HepG2 (cell line): ENCODE results near the gene OSBP. TPM values are rescaled to one million over a fixed set of nuclear protein-coding genes. Genes with fewer than 3 reads are reported as not detected.

Experiments
- AHR ChIP-seq: IDR thresholded peaks from 2 replicates; pipeline ENCODE4 v1.6.1; 2018; ENCODE audit warnings: missing genetic modification reagents, missing compliant biosample characterization
- ARID2 ChIP-seq: sonication (generic); formaldehyde crosslinking; IDR thresholded peaks from 2 replicates; pipeline ENCODE4 v1.8.1; 2022; ENCODE audit warnings: mild to moderate bottlenecking, missing genetic modification reagents, borderline replicate concordance
- HNF4A ChIP-seq: sonication (generic); formaldehyde crosslinking; IDR thresholded peaks from 2 replicates; pipeline ENCODE4 v1.4.0; 2020; ENCODE audit warnings: missing genetic modification reagents
- NCOR1 ChIP-seq: fragments of 200-600 bp; sonication (generic); IDR thresholded peaks from 2 replicates; pipeline ENCODE4 v1.7.0; 2017; ENCODE audit warnings: antibody characterized with exemption, low read length, borderline replicate concordance
- NR2F1 ChIP-seq, 2 experiments: fragments of 450-650 bp in 1 of 2; formaldehyde crosslinking in 1 of 2; IDR thresholded peaks; 2 replicates each; pipeline versions ENCODE4 v1.5.0 to v1.6.1; 2016 to 2020; ENCODE audit warnings: mild to moderate bottlenecking in 1 of 2, missing compliant biosample characterization in 1 of 2, missing genetic modification reagents in 1 of 2, moderate library complexity in 1 of 2
- POGZ ChIP-seq: sonication (generic); formaldehyde crosslinking; IDR thresholded peaks from 2 replicates; pipeline ENCODE4 v1.4.0; 2020; ENCODE audit warnings: mild to moderate bottlenecking, missing genetic modification reagents
- SAP130 ChIP-seq: IDR thresholded peaks from 2 replicates; pipeline ENCODE4 v1.6.1; 2016; ENCODE audit warnings: low read depth
- SNRNP70 ChIP-seq: fragments of 200-400 bp; formaldehyde crosslinking; IDR thresholded peaks from 2 replicates; pipeline ENCODE4 v1.6.1; 2017; ENCODE audit warnings: mild to moderate bottlenecking, low read depth, low read length, moderate library complexity
- TRIM24 ChIP-seq: sonication (generic); formaldehyde crosslinking; IDR thresholded peaks from 2 replicates; pipeline ENCODE4 v1.8.0; 2022; ENCODE audit warnings: mild to moderate bottlenecking, missing genetic modification reagents
- ZBTB14 ChIP-seq: sonication (generic); formaldehyde crosslinking; IDR thresholded peaks from 2 replicates; pipeline ENCODE4 v1.4.0; 2020; ENCODE audit warnings: missing genetic modification reagents
- ZMAT5 ChIP-seq: sonication (generic); formaldehyde crosslinking; IDR thresholded peaks from 2 replicates; pipeline ENCODE4 v1.5.0; 2020; ENCODE audit warnings: mild to moderate bottlenecking, low read depth, missing genetic modification reagents, borderline replicate concordance
- ZMYM2 ChIP-seq: sonication (generic); formaldehyde crosslinking; IDR thresholded peaks from 2 replicates; pipeline ENCODE4 v1.8.0; 2022; ENCODE audit warnings: mild to moderate bottlenecking, missing genetic modification reagents
- ZNF235 ChIP-seq: sonication (generic); formaldehyde crosslinking; IDR thresholded peaks from 2 replicates; pipeline ENCODE4 v1.8.1; 2023; ENCODE audit warnings: mild to moderate bottlenecking, missing genetic modification reagents, borderline replicate concordance
- ZNF296 ChIP-seq: sonication (generic); formaldehyde crosslinking; conservative IDR thresholded peaks from 2 replicates; pipeline ENCODE4 v1.5.0; 2020; ENCODE audit warnings: mild to moderate bottlenecking, missing genetic modification reagents
- ZNF331 ChIP-seq: sonication (generic); formaldehyde crosslinking; IDR thresholded peaks from 2 replicates; pipeline ENCODE4 v1.4.0; 2020; ENCODE audit warnings: missing genetic modification reagents
- ZNF343 ChIP-seq: sonication (generic); formaldehyde crosslinking; IDR thresholded peaks from 2 replicates; pipeline ENCODE4 v1.4.0; 2020; ENCODE audit warnings: mild to moderate bottlenecking, missing genetic modification reagents
- ZNF644 ChIP-seq: IDR thresholded peaks from 2 replicates; pipeline ENCODE4 v1.6.1; 2016; ENCODE audit warnings: low read depth
- ZNF737 ChIP-seq: sonication (generic); formaldehyde crosslinking; IDR thresholded peaks from 2 replicates; pipeline ENCODE4 v1.5.0; 2020; ENCODE audit warnings: missing genetic modification reagents, mild to moderate bottlenecking, borderline replicate concordance
- ZSCAN31 ChIP-seq: sonication (generic); formaldehyde crosslinking; IDR thresholded peaks from 2 replicates; pipeline ENCODE4 v1.5.0; 2020; ENCODE audit warnings: low read depth, mild to moderate bottlenecking, missing genetic modification reagents
- ZUFSP ChIP-seq: sonication (generic); formaldehyde crosslinking; IDR thresholded peaks from 2 replicates; pipeline ENCODE4 v1.9.0; 2021; ENCODE audit warnings: missing genetic modification reagents, mild to moderate bottlenecking, borderline replicate concordance
- polyA plus RNA-seq, 8 experiments: library from polyadenylated mRNA; depleted of rRNA in 3 of 8; stranded (reverse) in 7 of 8; unstranded in 1 of 8; fragments of >200 nt; fragmentation: Illumina TruSeq in 4 of 8; extraction: Trizol in 4 of 8; gene quantifications; 2 replicates each; pipeline versions ENCODE4 v1.2.1 to v1.2.3, GENCODE V29; 2011 to 2016; ENCODE audit warnings: low read depth in 4 of 8, missing spikeins in 1 of 8, mixed read lengths in 1 of 8; ENCODE audit not compliant: insufficient read depth in 1 of 8
- total RNA-seq, 5 experiments: library from RNA; depleted of rRNA; stranded (reverse); fragments of >200 nt; fragmentation: Illumina TruSeq; extraction: Trizol; gene quantifications; 2 replicates each; pipeline ENCODE4 v1.2.3, GENCODE V29; 2016; ENCODE audit warnings: low read depth in 1 of 5
- TF ChIP-seq, protein P1 (sequence below): sonication (generic); formaldehyde crosslinking; IDR thresholded peaks from 2 replicates; pipeline ENCODE4 v1.4.0; 2020; ENCODE audit warnings: missing genetic modification reagents
- TF ChIP-seq, protein P2 (sequence below): sonication (generic); formaldehyde crosslinking; IDR thresholded peaks from 2 replicates; pipeline ENCODE4 v1.8.1; 2023; ENCODE audit warnings: mild to moderate bottlenecking, missing genetic modification reagents

Gene OSBP
- total and polyA plus RNA-seq, 2 of the 13 experiments (the other 11 are each of a cell fraction or from before 2014, with no cell fraction given), result 12.1 to 13.5 TPM

DNA sequence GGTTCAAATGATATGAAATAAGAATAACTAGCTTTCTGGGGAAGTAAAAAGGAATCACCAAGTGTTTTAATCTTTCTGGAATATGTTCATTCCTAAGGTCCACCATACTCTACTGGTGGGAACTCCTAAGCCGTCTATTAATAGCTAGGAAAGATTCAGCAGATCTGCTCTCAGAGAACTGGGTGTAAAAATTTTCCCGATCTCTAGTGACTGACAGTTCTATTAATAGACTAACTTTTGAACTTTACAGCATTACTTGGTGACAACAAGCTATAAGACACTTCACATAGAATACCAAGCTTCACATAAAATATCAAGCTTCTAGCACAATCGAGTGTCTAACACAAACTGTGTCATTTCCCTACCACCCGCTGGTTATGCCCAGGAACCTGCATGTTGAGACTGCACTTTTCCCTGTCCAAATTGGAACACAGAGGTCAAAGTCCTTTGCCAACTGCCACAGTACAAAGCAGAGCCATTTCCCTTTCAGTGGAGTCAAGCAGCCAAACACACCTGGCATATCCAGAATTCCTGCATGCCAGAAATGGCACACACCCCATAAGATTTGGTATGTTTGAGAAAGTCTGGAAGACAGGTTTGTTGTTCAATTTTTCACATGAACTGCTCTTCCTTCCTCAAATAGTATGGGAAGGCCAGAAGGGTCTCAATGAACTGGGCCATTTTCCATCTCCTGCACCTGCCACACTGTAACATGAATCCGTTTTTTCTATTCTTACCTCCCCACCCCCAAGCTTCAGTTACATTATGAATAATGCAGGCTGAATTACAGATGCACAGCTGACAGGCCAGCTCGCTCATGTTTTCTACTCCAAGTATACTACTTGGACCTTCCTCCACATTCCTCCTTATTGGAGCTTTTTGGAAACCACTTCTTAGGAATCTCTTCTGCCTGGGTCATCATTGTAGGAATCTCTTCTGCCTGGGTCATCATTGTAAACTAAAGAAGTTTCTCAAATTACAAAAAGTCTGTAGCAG is 3.7 kb downstream of the OSBP start (continued):
- TF ChIP-seq ARID2 (CRISPR knock-in tag), result no peak
- TF ChIP-seq HNF4A (CRISPR knock-in tag), result peak; percentile 94
- no peak for TF ChIP-seq ZNF296 (CRISPR knock-in tag)
- no peak for TF ChIP-seq AHR (CRISPR knock-in tag)
- TF ChIP-seq SAP130 (CRISPR knock-in tag), result peak; percentile 28; the same call in 1 of the 2 replicates
- 0 out of 4 replicates have a peak, but pooled peaks of 1 of the 2 experiments have one; percentile 15 for TF ChIP-seq NR2F1 (CRISPR knock-in tag; IDR thresholded peaks at IDR 0.05)
- peak; percentile 96 for TF ChIP-seq ZNF644 (CRISPR knock-in tag)
- TF ChIP-seq ZMAT5, result no peak
- TF ChIP-seq POGZ, result peak; percentile 45; the same call in 1 of the 2 replicates
- TF ChIP-seq, protein P1, sequence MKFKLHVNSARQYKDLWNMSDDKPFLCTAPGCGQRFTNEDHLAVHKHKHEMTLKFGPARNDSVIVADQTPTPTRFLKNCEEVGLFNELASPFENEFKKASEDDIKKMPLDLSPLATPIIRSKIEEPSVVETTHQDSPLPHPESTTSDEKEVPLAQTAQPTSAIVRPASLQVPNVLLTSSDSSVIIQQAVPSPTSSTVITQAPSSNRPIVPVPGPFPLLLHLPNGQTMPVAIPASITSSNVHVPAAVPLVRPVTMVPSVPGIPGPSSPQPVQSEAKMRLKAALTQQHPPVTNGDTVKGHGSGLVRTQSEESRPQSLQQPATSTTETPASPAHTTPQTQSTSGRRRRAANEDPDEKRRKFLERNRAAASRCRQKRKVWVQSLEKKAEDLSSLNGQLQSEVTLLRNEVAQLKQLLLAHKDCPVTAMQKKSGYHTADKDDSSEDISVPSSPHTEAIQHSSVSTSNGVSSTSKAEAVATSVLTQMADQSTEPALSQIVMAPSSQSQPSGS (CRISPR knock-in tag), result no peak
- peak; percentile 79; the same call in 1 of the 2 replicates for TF ChIP-seq ZNF331
- no peak for TF ChIP-seq ZNF737 (CRISPR knock-in tag)
- TF ChIP-seq, protein P2, sequence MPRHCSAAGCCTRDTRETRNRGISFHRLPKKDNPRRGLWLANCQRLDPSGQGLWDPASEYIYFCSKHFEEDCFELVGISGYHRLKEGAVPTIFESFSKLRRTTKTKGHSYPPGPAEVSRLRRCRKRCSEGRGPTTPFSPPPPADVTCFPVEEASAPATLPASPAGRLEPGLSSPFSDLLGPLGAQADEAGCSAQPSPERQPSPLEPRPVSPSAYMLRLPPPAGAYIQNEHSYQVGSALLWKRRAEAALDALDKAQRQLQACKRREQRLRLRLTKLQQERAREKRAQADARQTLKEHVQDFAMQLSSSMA (CRISPR knock-in tag), result no peak
- no peak for TF ChIP-seq SNRNP70
- no peak for TF ChIP-seq ZBTB14 (CRISPR knock-in tag)
- TF ChIP-seq TRIM24 (CRISPR knock-in tag), result no peak
- no peak for TF ChIP-seq ZNF235 (CRISPR knock-in tag)
- TF ChIP-seq ZMYM2 (CRISPR knock-in tag), result peak; percentile 20; the same call in 1 of the 2 replicates
- TF ChIP-seq ZSCAN31 (CRISPR knock-in tag), result 0 out of 2 replicates have a peak, but pooled peaks have one; percentile 28
- no peak for TF ChIP-seq ZNF343 (CRISPR knock-in tag)
- no peak for TF ChIP-seq ZUFSP (CRISPR knock-in tag)
- 0 out of 2 replicates have a peak, but pooled peaks have one; percentile 54 for TF ChIP-seq NCOR1
